Bronchial epithelial cell (primary cell): Measurements from ENCODE around the gene PTRHD1. TPM values are rescaled to one million over a fixed set of nuclear protein-coding genes. Genes with fewer than 3 reads are reported as not detected.

Experiments
- DNase-seq: peaks from one replicate; pipeline ENCODE4 v3.0.0-alpha.2; 2010; ENCODE audit warnings: low read depth
- FAIRE-seq: peaks from 2 replicates; lab custom pipeline; 2011; peaks lifted over from hg19 to GRCh38; lab: Jason Lieb, UNC
- H3K27me3 ChIP-seq: 2 replicates; pipeline ENCODE4 v1.5.1; 2011; ENCODE audit warnings: low read length; ENCODE audit not compliant: control insufficient read depth, insufficient read depth
- H3K36me3 ChIP-seq: 2 replicates; pipeline ENCODE4 v1.5.1; 2011; ENCODE audit warnings: low read length; ENCODE audit not compliant: control insufficient read depth, insufficient read depth
- H3K4me3 ChIP-seq: 2 replicates; pipeline ENCODE4 v1.5.1; 2011; ENCODE audit warnings: mild to moderate bottlenecking, low read depth, low read length, control low read depth
- CTCF ChIP-seq: IDR thresholded peaks from 2 replicates; pipeline ENCODE4 v1.5.1; 2011; ENCODE audit warnings: mild to moderate bottlenecking, moderate library complexity, low read length, control low read depth, inconsistent platforms; ENCODE audit not compliant: insufficient read depth, severe bottlenecking
- total RNA-seq: library from RNA; depleted of rRNA; stranded (reverse); fragments of >200 nt; gene quantifications from 2 replicates; pipeline ENCODE4 v1.2.1, GENCODE V29; 2014

PTRHD1 gene
- total RNA-seq, 1 donor from 2014 or later, result 11.8 TPM

- FAIRE-seq (no peak), DNase-seq (no peak)
- Histone ChIP-seq H3K36me3 (no peaks in the 10 kb centered on the region), H3K27me3 (no peaks in the 10 kb centered on the region), H3K4me3 (no peak overlapping the region)
- no peak for TF ChIP-seq CTCF
Measured at GRCh38 chr2:24791452-24791851, 1.7 kb downstream of the PTRHD1 start.

DNA sequence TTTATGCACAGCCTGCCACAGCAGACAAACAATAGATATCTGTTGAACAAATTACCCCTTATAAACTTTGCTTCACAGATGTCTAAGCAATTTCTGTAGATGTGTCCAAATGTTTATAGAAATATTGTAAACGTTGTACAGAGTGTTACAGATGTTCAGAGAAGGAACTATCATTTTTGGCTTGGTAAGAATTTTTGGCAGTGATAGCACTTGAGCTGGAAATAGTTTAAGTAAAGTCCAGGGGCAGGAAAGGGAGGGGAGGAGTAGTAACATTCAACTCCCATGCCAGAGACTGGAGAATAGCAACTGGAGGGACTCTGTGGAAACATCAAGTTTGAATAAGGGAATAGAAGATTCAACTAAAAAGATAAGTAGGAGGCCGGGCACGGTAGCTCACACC, 4.4 kb downstream of the PTRHD1 start:
- H3K36me3 ChIP-seq, result no peaks in the 10 kb centered on the region
- TF ChIP-seq CTCF, result no peak
- FAIRE-seq (no peak), DNase-seq (no peak)
- no peak overlapping the region for H3K4me3 ChIP-seq
- H3K27me3 ChIP-seq, result no peaks in the 10 kb centered on the region

GRCh38 chr2:24787532-24787931, 5.7 kb downstream of the PTRHD1 start:
- no peaks in the 10 kb centered on the region for H3K36me3 ChIP-seq
- DNase-seq, result no peak
- H3K4me3 ChIP-seq, result no peak overlapping the region
- TF ChIP-seq CTCF, result no peak
- FAIRE-seq, result no peak
- no peaks in the 10 kb centered on the region for H3K27me3 ChIP-seq

DNA sequence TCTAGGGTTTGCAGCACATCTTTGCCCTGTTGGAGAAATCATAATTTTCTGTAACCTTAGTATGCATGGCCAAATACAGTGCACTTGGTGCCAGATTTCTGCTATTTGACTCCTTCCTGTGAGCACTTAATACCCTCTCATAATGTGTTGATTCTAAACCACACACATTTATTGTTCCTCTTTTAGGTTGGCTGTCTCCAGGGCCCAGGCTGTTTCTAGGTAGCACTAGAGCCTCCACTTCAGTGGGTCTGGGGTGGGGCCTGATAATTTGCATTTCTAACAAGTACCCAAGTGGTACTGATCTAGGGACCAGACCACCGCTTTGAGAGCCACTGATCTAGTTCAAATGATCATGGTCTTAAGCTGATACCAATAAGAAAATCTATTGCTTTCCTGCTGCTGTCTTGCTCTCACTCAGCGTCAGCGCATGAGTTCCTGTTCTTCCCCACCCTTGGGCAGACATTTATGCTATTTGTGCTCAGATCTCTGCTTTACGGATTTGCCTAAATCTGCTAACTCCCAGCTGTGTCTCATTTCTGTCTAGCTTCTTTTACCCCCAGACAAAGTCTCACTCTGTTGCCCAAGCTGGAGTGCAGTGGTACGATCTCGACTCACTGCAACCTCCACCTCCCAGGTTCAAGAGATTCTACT, 7.4 kb downstream of the PTRHD1 start:
- DNase-seq (no peak), FAIRE-seq (no peak)
- Histone ChIP-seq H3K36me3 (no peaks in the 10 kb centered on the region), H3K4me3 (no peak overlapping the region), H3K27me3 (no peaks in the 10 kb centered on the region)
- TF ChIP-seq CTCF, result no peak

DNA sequence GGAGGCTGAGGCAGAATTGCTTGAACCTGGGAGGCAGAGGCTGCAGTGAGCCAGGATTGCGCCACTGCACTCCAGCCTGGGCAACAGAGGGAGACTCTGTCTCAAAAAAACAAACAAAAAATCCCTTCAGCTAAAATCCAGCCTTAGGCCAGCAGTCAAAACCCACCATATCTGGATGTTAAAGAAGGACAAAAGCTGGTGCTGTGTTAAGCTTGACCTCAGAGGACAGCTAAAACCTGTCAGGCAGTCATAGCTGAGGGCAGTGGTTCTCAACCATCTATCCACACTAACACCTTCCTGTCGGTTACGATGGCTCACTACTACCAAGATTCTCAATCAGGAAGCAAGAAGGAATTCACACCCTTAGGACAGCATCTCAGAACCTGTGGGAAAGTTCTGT, 9.6 kb downstream of the PTRHD1 start:
- no peak for DNase-seq
- Histone ChIP-seq H3K4me3 (no peak overlapping the region), H3K27me3 (no peaks in the 10 kb centered on the region), H3K36me3 (no peaks in the 10 kb centered on the region)
- FAIRE-seq, result no peak
- TF ChIP-seq CTCF, result no peak

- Histone ChIP-seq H3K36me3 (no peaks in the 10 kb centered on the region), H3K27me3 (no peaks in the 10 kb centered on the region), H3K4me3 (no peak overlapping the region)
- no peak for TF ChIP-seq CTCF
- FAIRE-seq, result no peak
- DNase-seq, result no peak
Measured at GRCh38 chr2:24779116-24779515, 14.1 kb downstream of the PTRHD1 start.
